Measurements from ENCODE around the gene WWTR1.

Gene WWTR1

DNA sequence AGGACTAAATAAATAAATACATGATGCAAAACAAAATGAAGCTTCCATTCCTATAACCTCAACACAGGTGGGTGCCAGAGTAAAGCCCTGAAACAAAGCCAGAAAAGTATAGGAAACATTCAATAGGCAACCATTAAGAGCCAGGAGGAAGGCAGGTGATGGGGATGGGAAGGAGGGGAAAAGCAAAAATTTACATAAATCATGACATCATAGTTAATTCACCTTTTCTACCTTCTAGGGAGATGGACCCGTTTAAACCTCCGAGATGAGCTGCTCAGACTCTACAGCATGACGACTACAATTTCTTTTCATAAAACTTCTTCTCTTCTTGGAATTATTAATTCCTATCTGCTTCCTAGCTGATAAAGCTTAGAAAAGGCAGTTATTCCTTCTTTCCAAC is 155.4 kb downstream of the WWTR1 start:
- no peak for DNase-seq (ENCODE audit: extremely low read depth in 1 of 2, low read depth in 1 of 2)

DNA sequence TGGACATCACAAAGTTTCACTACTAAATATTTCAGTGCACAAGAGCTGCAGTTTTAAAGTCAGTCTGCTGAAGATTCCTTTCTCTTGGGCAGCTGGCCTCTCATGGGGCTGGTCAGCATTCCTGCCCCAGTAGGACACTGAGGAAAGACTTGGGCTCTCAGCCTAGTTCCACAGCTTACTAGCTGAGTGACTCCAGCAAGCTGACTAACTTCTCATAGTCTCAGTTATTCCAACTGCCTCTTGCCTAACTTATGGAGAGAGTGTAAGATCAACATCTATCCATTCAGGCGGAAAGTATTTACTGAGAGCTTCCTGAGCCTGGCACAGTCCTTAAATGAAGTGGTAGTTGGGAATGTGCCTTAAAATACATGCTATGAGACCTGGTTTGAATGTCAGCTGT is 156.3 kb downstream of the WWTR1 start:
- DNase-seq (ENCODE audit: extremely low read depth in 1 of 2, low read depth in 1 of 2), result no peak

DNA sequence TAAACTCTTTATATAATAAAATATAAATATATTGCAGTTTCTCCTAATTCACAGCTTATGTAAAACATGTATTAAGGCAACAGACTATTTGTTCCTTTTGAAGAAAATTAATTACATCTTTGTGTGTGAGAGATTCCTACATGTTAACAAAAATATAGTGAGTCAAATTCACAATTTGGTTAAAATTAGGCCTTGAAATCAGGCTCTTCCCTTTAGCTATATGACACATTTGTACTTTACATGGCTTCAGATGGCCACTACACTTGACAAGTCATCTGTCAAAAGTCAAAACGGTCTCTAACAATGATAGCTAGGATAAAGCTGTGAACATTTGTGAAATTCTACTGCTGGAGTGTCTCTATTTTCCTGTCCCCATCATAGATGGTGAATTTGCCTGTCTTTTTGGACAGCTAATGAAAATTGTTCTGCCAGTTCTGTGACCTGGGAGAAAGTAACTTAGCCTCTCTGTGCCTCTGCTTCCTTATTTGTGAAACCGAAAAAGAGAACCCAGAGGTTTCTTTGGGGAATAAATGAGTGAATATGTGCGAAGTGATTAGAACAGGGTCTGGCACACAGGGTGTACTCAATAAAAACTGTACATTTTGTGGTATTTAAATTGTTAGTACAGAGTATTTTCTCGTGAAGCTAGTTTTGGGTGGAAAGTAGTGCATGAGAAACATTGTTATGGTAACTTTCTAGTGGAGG is 159.7 kb downstream of the WWTR1 start:
- no peak for DNase-seq (ENCODE audit: extremely low read depth in 1 of 2, low read depth in 1 of 2)

DNA sequence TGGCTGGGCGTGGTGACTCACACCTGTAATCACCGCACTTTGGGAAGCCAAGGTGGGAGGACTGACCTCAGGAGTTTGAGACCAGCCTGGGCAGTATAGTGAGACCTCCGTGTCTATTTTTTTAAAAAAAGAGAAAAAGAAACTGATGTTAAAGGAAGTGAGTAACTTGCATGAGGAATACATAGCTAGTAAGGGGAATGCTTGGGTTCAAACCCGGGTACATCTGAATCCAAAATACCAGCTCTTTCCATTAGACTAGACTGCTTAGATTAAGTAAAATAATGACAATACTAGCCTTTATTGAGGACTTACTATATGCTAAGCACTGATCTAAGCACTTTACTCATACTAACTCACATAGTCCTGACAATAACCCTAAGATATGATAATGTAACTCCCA is 160.9 kb downstream of the WWTR1 start:
- DNase-seq (ENCODE audit: extremely low read depth in 1 of 2, low read depth in 1 of 2), result no peak

DNA sequence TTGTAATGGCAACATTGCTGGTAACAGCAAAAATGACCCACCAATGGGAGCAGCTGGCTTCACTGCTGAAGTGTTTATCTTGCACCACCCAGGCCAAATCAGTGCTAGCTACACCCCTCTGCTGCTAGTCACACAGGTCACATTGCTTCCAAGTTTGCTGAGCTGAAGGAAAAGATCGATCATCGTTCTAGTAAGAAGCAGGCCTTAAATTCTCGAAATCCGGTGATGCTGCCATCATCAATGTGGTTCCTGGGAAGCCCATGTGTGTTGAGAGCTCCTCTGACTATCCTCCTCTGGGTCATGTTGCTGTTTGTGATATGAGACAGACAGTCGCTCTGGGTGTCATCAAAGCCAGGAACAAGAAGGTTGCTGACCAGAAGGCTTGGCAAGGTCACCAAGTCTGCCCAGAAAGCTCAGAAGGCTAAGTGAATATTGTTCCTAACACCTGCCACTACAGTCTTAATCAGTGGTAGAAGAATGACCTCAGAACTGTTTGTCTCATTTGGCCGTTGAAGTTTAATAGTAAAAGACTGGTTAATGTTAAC is 162.2 kb downstream of the WWTR1 start:
- DNase-seq (ENCODE audit: extremely low read depth in 1 of 2, low read depth in 1 of 2), result no peak

DNA sequence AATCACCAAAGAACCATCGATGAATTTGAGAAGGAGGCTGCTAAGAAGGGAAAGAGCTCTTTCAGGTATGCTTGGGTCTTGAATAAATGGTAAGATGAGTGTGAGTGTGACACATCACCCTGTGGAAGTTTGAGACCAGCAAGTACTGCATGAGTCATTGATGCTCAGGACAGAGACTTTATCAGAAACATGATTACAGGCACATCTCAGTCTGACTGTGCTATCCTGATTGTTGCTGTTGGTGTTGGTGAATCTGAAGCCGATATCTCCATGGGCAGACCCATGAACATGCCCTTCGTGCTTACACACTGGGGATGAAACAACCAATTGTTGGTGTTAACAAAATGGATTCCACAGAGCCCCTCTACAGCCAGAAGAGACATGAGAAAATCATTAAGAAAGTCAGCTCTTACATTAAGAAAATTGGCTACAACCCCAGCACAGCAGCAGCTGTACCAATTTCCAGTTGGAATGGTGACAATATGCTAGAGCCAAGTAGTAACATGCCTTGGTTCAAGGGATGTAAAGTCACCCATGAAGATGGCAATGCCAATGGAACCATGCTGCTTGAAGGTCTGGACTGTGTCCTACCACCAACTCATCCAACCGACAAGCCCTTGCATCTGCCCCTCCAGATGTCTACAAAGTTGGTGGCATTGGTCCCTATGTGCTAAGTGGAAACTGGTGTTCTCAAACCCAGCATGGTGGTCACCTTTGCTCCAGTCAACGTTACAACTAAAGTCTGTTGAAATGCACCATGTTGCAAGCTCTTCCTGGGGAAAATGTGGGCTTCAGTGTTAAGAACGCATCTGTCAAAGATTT is 162.9 kb downstream of the WWTR1 start:
- no peak for DNase-seq (ENCODE audit: extremely low read depth in 1 of 2, low read depth in 1 of 2)

DNA sequence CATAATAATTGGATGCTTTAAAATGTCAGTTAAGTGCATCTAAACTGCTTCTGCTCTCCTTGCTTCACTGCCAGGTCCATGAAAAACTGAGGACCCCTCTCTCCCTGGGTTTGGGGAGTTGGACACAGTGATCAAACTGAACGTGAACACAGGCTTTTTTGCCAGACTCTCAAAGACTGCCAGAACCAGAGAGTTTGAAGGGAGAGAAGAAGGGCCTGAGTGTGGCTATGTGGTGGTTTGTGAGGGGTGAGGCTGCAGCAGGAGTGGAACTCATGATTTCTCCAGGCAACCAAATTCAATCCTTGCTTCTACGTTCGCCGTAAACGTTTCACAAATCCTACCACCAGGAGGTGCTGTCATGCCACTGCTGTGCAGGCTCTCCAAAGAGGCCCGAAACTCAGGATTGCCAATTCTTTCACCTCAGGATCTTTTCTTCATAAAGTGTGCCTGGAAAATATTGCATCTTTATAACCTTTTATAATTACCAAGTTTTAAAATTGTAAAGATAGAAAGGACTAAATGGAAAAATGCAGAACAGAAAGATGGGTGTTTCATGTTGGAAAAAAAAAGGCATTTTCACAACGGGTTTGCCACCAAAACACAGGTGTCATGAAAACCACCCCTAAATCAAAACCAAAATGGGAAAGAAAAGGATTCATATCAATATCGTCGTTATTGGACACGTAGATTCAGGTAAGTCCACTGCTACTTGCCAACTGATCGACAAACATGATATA is 163.6 kb downstream of the WWTR1 start:
- no peak for DNase-seq (ENCODE audit: extremely low read depth in 1 of 2, low read depth in 1 of 2)

DNA sequence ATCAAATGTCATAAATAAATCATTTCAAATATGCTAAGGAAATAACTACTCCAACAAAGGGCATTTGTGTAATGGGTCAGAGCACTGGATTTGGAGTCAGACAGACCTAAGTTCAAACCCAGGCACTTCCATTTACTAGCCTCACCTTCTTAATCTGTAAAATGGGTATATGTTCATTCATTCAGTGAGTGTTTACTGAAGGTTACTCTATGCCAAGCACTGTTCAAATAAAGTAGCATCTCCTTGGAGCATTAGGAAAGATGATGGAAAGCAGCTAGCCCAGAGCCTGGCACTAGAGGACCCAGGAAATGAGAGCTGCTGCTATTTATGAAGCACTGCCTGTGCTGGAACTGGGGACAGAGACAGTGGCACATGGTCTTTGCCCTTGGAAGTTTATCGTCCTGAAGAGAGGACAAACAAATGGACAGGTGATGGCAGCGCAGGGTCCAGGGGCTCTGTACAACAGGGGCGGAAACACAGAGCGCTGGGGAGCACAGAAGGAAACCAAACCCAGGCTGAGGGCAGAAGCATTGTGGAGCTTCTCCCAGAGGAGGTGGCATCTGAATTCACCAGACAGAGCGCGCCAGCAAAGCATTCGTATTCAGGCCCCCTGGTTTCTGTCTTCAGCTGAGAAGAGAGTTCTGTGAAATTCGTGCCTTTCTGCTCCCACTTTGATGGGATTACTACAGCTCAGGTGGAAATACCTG is 164.4 kb downstream of the WWTR1 start:
- no peak for DNase-seq (ENCODE audit: extremely low read depth in 1 of 2, low read depth in 1 of 2)

DNA sequence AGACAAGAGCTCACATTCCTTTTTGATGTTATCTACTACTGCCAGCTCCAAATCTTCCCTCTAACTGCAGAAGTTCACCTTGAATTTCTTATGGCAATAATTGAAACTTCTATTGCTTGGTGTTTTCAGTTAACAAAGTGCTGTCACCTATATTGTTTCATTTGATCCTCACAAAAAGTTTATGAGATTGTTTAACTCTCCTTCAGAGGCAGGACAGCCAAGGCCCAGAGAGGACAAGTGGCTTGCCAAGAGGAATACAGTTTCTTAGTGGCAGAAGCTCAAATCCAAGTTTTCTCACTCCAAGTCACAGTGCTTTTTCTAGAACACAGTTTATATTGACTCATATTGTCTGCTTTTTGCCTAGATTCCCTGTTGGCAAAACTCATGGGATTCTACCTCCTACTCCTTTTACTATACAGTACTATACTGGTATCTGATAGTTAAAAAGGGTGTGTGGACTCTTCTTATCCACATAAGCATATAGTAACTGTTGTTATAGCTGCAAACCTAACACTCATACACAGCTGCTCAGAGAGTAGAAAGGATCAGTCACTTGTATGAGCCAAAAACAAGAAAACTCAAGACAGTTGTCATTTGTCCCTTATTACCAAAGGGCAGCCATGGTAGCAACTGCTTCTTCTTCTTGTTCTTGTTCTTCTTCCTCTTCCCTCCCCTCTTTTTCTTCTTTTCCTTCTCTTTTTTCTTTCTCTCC is 167.4 kb downstream of the WWTR1 start:
- no peak for DNase-seq (ENCODE audit: extremely low read depth in 1 of 2, low read depth in 1 of 2)

DNA sequence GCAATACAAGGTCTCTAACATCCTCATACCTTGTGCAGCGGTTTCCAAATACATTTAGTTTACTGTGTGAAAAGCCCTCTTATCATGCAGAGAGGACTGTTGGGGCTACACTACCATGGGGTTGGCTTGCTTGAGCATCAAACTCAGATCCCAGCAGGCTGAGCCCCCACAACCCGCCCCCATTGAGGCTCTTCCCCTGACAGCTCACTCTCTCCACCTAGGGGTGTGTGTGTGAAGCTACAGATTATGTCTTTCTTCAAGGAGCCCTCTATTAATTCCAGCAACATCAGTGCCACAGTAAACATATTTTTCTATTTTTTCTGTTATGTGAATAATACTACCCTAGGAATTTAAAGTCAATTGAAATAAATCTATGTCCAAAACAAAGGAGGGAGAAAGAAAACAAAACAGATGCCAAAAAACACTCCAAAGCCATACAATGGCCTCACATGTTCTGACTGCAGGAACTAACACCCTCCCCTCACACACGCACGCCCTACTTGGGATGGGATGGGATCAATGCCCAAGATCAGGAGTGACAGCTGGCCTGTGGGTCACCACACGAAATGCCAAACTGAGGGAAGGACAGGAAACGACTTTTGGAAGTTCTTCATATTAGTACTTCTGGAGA is 168.7 kb downstream of the WWTR1 start:
- no peak for DNase-seq (ENCODE audit: extremely low read depth in 1 of 2, low read depth in 1 of 2)

DNA sequence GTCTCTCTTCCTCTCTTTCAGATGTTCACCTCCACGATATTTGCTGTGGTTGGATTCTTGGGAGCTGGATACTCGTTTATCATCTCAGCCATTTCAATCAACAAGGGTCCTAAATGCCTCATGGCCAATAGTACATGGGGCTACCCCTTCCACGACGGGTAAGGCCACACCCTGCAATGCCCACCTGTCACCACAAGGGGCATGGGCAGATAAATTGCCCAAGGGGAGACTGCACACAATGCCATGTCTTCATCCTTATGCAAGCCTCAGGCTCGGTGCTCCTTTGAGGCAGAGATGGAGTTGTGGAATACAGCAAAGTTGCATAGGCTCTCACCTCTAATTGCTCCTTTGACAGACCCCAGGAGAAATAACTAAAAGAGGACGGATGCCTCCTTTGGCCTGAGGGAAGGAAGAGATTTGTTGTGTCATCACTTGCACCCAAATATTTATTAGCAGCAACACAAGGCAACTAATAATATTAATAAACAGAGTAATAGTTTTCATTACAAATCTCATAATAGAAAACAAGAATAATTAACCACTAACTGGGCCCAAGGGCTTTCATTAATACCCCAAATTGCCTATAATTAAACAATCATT is 170.1 kb downstream of the WWTR1 start:
- DNase-seq (ENCODE audit: extremely low read depth in 1 of 2, low read depth in 1 of 2), result no peak

DNA sequence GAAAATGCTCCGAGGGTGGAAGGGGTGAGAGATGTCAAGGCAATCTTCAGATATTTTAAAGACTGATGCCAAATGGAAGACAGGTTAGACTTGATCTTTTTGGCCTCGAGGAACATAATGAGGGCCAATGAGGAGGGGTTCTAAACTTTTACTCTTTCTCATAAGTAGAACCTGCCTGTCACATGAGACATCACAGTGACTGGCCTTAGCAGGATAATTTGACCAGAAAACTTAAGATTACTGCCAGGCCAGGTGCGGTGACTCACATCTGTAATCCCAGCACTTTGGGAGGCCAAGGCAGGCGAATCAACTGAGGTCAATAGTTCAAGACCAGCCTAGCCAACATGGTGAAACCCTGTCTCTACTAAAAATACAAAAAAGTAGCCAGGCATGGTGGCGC is 171.1 kb downstream of the WWTR1 start:
- no peak for DNase-seq (ENCODE audit: extremely low read depth in 1 of 2, low read depth in 1 of 2)

DNA sequence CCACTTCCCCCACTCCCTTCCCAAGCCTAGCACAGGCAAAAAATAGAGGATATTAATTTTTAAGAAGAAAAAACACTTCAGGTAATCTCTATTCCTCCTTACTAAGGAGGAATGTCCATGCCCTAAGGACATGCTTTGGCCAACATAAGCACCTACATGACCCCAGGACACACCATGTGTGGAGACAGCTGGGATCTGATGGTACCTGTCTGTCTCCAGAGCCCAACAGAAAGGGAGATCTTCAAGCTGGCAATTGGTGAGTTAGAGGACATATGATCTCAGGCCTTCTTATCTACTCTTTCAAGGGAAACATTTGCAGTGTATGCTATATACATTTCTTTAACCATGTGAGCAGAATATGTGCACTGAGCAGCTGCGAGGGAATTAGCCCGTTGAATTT is 176.3 kb downstream of the WWTR1 start:
- DNase-seq (ENCODE audit: extremely low read depth in 1 of 2, low read depth in 1 of 2), result no peak

DNA sequence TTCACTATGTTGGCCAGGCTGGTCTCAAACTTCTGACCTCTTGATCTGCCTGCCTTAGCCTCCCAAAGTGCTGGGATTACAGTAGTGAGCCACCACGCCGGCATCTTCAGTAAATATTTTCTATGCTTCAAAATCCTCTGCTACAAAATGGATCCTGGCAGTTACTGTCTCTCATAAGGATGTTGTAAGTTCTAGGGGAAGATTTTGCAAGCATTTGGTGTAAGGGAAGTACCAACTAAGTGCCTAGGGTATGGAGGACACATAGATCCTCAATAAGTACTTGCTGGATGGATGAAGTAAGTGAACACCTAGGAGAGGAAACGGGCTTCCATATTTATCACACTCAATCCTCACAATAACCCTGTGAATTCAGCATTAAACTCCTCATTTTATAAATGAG is 176.8 kb downstream of the WWTR1 start:
- DNase-seq (ENCODE audit: extremely low read depth in 1 of 2, low read depth in 1 of 2), result no peak

DNA sequence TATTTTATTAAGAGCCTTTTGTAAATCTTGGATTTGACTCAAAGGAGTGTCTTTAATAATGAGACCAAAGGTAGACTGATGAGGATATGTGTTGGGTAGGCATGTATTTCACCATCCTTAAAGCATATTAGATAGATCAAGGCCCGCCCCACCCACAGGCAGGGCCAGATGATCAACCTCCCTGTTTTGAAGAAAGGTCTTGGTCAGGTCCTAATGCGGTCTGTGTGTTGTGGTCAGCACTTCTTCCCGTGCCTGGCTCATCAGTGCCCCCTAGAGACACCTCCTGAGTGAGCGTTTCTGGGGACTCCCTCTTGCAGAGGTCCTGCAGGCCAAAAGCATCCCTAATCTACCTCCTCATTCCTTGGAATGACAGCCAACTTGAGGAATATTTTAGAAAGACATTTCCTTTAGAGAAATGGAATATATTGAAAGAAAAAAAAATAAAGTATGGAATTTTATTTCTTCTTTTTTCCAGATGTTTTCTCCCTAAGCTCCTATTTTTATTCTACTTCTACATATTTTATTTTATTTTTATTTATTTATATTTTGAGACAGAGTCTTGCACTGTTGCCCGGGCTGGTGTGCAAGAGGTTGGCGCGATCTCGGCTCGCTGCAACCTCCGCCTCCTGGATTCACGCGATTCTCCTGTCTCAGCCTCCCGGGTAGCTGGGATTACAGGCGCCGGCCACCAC is 177.4 kb downstream of the WWTR1 start:
- no peak for DNase-seq (ENCODE audit: extremely low read depth in 1 of 2, low read depth in 1 of 2)

DNA sequence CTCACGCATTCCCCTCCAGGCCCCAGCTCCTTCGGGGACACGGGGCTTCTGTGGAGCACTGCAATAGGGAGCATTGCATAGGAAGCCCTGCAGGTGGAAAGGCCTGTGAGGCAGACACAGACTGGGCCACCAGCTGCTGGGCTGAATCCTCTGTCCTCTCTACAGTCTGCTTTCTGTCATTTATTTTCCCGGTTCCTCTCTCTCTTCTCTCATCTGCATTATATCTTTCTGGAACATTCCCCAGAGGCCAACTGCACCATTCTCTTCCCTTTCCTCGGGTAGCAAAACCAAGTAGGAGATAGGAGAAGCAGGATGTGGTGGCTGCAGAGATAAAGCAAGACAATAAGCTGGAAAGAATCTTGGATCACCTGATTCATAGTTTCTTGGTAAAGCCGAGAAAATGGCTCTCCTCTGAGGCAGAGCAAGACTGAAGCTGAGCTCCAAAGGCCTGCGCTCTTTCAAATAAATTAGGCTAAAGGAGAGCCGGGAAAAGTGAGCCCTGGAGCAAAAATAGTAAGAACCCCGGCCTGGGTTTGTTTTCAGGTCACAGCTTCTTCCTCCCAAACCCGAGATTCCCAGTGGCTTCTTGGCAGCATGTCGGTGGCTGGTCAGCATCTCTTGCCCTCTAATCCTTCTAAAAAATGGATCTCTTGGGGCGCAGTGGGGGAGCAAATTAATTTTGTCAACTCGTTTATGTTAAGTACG is 178.1 kb downstream of the WWTR1 start:
- DNase-seq (ENCODE audit: extremely low read depth in 1 of 2, low read depth in 1 of 2), result no peak

DNA sequence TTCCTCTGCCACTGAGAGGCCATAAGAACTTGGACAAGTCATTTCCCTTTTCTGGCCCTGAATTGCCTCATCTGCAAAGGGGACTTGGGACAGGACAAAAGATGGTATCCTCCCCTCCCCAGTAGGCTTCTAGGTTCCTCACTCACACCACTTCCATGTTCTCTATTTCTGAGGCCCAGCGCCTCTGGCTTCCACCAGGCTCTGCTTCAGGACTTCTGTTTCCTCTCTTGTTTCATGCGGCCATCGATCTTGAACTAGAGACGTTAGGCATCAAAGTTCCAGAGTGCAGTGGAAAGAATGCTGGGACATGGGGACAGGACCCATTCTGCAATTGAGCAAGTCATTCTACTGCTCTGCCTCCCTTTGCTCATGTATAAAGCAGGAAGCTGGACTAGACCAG is 181.6 kb downstream of the WWTR1 start:
- DNase-seq (ENCODE audit: extremely low read depth in 1 of 2, low read depth in 1 of 2), result no peak

DNA sequence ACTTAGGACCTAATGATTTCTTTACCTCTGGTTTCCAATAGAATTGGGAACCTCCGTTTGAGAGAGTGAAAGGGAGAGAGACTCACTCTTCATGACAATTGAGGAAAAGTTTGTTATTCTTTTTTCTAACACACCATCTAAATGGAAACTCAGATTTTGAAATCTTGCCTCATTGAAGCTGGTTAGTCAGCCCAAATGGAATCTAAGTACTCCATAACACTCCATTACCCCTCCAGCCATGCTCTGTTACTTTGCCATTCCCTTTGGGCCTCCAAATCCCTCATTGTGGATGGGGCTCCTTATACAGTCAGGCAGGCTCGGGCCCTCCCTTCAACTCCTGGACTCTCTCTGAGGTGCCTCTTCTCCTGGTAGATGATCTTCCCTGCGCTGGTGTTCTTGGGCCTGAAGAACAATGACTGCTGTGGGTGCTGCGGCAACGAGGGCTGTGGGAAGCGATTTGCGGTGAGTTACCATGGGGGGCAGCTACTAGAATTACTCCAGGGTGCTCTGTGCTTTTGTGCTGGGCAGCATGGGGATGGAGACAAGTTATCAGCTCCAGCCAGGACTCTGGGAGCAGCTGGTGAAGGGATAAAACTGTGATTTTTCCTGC is 182.3 kb downstream of the WWTR1 start:
- no peak for DNase-seq (ENCODE audit: extremely low read depth in 1 of 2, low read depth in 1 of 2)
